ENCODE measurements around the gene S100A4.
A peak's percentile ranks its signal among the peaks of the same experiment; 100 is the strongest.
"Not testable (repeated sequence)": the region's sequence is repeated elsewhere in the genome, so short reads cannot be mapped to it uniquely, and the experiment has no call there.

S100A4 gene

DNA sequence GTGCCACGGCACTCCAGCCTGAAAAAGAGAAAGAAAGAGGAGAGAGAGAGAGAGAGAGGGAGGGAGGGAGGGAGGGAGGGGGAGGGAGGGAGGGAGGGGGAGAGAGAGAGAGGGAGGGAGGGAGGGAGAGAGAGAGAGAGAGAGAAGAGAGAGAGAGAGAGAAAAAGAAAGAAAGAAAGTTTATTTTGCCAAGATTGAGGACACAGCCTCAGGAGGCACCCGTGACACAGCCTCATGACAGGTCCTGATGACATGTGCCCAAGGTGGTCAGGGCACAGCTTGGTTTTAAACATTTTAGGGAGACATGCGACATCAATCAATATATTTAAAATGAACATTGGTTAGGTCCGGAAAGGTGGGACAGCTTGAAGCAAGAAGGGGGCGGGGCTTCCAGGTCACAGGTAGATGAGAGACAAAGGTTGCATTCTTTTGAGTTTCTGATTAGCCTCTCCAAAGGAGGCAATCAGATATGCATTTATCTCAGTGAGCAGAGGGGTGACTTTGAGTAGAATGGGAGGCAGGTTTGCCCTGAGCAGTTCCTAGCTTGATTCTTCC, 25.4 kb downstream of the S100A4 start:
- not testable (repeated sequence) for H3K79me2 ChIP-seq (ENCODE audit: control insufficient read depth, insufficient read depth, low read length, unreplicated experiment); H3K4me3 ChIP-seq (ENCODE audit: low read depth, low read length); H3K36me3 ChIP-seq (ENCODE audit: insufficient read depth, low read length); H3K27me3 ChIP-seq (ENCODE audit: insufficient read depth, low read length); H3K4me1 ChIP-seq (ENCODE audit: control insufficient read depth, insufficient read depth, low read length, unreplicated experiment); H2AFZ ChIP-seq (ENCODE audit: low read length, unreplicated experiment); H3K27ac ChIP-seq (ENCODE audit: low read depth, low read length)

DNA sequence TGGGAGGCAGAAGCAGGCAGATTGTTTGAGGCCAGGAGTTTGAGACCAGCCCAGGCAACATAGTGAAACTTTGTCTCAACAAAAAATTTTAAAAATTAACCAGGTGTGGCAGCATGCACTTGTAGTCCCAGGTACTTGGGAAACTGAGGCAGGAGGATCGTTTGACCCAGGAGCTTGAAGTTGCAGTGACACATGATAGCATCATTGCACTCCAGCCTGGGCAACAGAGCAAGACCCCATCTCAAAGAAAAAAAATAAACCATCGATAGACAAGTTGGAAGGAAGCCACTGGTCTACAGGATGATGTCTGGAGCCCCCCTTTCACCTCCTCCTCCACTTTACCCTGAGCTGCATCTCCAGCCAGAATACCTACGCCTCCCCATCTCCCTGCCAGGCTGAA, 26.4 kb downstream of the S100A4 start:
- no peaks in the 10 kb centered on the region for H3K4me1 ChIP-seq (ENCODE audit: control insufficient read depth, insufficient read depth, low read length, unreplicated experiment)
- no peaks in the 10 kb centered on the region for H3K36me3 ChIP-seq (ENCODE audit: insufficient read depth, low read length)
- H3K27ac ChIP-seq (ENCODE audit: low read depth, low read length) = no peak overlapping the region
- no peaks in the 10 kb centered on the region for H3K79me2 ChIP-seq (ENCODE audit: control insufficient read depth, insufficient read depth, low read length, unreplicated experiment)
- H3K4me3 ChIP-seq (ENCODE audit: low read depth, low read length) = no peak overlapping the region
- H2AFZ ChIP-seq (ENCODE audit: low read length, unreplicated experiment) = no peak overlapping the region
- no peaks in the 10 kb centered on the region for H3K27me3 ChIP-seq (ENCODE audit: insufficient read depth, low read length)

DNA sequence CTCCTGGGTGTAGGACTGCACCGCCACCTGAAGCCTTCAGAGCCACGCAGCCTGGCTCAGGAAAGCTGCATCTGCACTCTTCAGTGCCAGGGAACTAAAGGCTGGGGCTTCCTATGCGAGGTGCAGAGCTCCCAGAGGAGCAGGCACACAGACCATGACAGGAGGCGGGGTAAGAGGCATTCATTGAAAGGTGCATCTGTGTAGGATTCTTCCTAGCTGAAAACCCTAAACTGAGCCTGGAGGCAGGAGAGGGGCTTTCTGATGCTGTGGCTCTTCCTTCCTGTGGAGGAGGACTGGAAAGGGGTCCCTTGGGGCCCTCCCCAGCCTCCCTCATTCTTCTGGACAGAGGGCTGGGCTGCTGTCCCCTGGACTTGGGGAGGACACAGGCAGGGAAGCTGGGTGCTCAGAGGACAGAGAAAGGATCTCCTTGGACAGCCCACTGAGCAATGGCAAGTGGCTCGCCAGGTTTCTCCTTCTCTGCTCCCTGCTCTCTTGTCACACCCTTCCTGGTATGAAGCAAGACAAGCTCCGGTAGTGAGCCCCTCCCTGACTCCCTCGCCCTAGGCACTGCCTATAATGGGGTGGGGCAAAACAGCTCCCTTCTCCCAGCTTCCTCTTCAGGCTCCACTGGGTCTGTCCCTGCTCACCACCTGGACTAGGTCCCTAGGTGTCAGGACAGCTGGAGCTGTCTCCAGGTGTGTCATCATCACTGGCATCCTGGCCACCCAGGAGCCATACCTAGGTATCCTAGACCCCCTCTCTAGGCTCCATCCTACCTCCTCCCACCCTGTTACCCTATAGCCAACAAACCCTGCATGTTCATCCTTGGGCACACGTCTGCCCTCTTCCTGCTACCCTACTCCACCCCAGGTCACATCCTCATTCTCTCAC, 29.9 kb downstream of the S100A4 start:
- H3K27ac ChIP-seq (ENCODE audit: low read depth, low read length) = no peak overlapping the region
- H3K4me1 ChIP-seq (ENCODE audit: control insufficient read depth, insufficient read depth, low read length, unreplicated experiment) = no peaks in the 10 kb centered on the region
- H3K79me2 ChIP-seq (ENCODE audit: control insufficient read depth, insufficient read depth, low read length, unreplicated experiment) = no peaks in the 10 kb centered on the region
- no peak overlapping the region for H2AFZ ChIP-seq (ENCODE audit: low read length, unreplicated experiment)
- H3K27me3 ChIP-seq (ENCODE audit: insufficient read depth, low read length) = no peaks in the 10 kb centered on the region
- H3K4me3 ChIP-seq (ENCODE audit: low read depth, low read length) = no peak overlapping the region
- no peaks in the 10 kb centered on the region for H3K36me3 ChIP-seq (ENCODE audit: insufficient read depth, low read length)

DNA sequence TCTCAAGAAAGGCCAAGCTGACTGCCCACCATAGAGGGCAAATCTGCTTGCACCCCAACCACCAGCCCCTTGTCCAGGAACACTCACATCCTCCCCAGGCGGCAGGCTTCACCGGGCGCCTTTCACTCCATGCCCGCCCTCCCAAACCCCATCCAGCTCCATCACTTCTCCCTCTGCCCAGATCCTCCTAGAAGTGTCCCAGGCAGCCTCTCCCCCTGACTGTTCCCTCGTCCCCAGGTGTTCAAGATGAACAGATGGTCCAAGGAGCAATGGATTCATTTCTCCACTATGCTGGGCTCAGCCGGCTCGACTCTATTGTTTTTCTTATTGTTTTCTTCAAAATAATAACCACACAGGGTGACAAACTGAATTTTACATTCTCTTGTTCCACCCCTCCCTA, 31.9 kb downstream of the S100A4 start:
- Histone ChIP-seq H2AFZ (ENCODE audit: low read length, unreplicated experiment) (no peak overlapping the region), H3K36me3 (ENCODE audit: insufficient read depth, low read length) (no peaks in the 10 kb centered on the region), H3K4me1 (ENCODE audit: control insufficient read depth, insufficient read depth, low read length, unreplicated experiment) (no peaks in the 10 kb centered on the region), H3K27me3 (ENCODE audit: insufficient read depth, low read length) (no peaks in the 10 kb centered on the region), H3K79me2 (ENCODE audit: control insufficient read depth, insufficient read depth, low read length, unreplicated experiment) (no peaks in the 10 kb centered on the region), H3K27ac (ENCODE audit: low read depth, low read length) (no peak overlapping the region), H3K4me3 (ENCODE audit: low read depth, low read length) (no peak overlapping the region)

DNA sequence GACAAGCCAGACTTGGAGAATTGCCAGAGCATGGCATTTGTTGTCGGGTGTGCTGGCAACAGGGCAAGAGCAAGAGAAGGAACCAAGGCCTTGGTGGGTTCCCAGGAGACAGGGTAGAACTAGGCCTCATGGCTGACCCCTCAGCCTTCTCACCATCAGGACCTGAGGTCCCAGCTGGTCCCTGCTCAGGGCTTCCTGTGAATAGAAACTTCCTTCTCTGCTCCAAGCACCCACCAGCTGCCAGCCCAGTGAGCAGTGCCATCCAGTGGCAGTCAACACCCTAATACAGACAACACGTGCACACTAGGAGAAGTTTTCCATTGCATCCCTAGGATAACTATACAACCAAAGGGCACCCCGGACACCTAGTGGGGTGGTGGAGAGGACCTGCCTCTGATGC, 32.6 kb downstream of the S100A4 start:
- peaks cover 3% of the 10 kb centered on the region for H3K4me1 ChIP-seq (ENCODE audit: control insufficient read depth, insufficient read depth, low read length, unreplicated experiment)
- no peak overlapping the region for H2AFZ ChIP-seq (ENCODE audit: low read length, unreplicated experiment)

DNA sequence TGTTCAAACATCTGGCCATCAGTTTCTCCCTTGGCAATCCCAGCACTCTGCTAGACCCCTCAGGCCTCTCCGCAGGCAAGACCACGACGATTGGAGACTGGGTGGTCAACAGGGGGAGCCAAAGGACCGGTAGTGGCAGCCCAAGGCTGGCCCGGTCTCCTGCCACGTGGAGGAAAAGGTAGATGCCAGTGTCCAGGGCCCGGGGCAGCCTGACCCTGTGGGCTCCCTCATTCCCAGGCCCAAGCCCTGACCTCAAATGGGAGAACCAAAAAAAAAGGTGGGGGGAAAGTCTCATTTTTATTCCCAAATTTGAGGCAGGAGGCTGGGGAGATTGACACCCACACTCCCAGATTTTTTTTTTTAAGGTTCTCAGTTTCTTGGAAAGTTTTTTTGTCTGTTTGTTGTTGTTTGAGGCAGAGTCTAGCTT, 34.6 kb downstream of the S100A4 start:
- 0 out of 2 replicates have a peak overlapping the region, but pooled peaks have one; percentile 8 for H3K27ac ChIP-seq (ENCODE audit: low read depth, low read length)
- no peaks in the 10 kb centered on the region for H3K27me3 ChIP-seq (ENCODE audit: insufficient read depth, low read length)
- H3K36me3 ChIP-seq (ENCODE audit: insufficient read depth, low read length) = no peaks in the 10 kb centered on the region
- peaks cover 23% of the 10 kb centered on the region for H3K4me1 ChIP-seq (ENCODE audit: control insufficient read depth, insufficient read depth, low read length, unreplicated experiment)
- peak overlapping the region; percentile 83 for H2AFZ ChIP-seq (ENCODE audit: low read length, unreplicated experiment)
- H3K79me2 ChIP-seq (ENCODE audit: control insufficient read depth, insufficient read depth, low read length, unreplicated experiment) = no peaks in the 10 kb centered on the region
- H3K4me3 ChIP-seq (ENCODE audit: low read depth, low read length) = no peak overlapping the region

More for the DNA sequence above, 32.6 kb downstream of the S100A4 start:
- Histone ChIP-seq H3K79me2 (ENCODE audit: control insufficient read depth, insufficient read depth, low read length, unreplicated experiment) (no peaks in the 10 kb centered on the region), H3K36me3 (ENCODE audit: insufficient read depth, low read length) (no peaks in the 10 kb centered on the region), H3K4me3 (ENCODE audit: low read depth, low read length) (no peak overlapping the region), H3K27ac (ENCODE audit: low read depth, low read length) (no peak overlapping the region), H3K27me3 (ENCODE audit: insufficient read depth, low read length) (no peaks in the 10 kb centered on the region)

DNA sequence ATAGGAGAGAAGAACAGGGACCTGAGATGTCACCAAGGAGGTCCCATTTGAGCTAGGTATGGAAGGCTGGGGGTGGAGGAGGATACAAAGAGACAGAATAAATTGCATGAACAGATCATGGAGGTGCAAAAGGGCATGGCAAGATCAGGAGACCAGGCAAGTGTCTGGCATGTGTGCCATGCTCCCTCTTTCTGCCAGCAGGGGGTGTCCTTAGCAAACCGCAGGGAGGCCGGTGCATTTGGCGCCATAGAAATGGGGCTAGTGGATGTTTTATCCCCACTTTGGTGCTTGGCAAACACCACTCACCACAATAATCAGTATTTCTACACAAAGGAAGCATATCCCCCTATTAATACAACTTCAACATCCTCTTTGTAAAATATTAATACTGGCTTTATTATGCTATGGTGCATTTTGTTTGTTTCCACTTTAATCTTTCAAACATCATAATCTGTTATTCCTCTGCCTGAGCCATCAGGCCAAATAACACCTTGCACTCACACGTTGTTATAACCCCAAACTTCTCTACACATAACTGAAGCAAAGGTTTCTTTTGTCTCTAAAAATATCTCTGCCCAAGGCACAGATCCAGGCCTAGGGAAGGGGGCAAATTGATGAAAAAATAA, 35.8 kb downstream of the S100A4 start:
- no peak overlapping the region for H3K27ac ChIP-seq (ENCODE audit: low read depth, low read length)
- H3K79me2 ChIP-seq (ENCODE audit: control insufficient read depth, insufficient read depth, low read length, unreplicated experiment) = no peaks in the 10 kb centered on the region
- peaks cover 29% of the 10 kb centered on the region for H3K4me1 ChIP-seq (ENCODE audit: control insufficient read depth, insufficient read depth, low read length, unreplicated experiment)
- H3K4me3 ChIP-seq (ENCODE audit: low read depth, low read length) = no peak overlapping the region
- H3K36me3 ChIP-seq (ENCODE audit: insufficient read depth, low read length) = no peaks in the 10 kb centered on the region
- H2AFZ ChIP-seq (ENCODE audit: low read length, unreplicated experiment) = no peak overlapping the region
- H3K27me3 ChIP-seq (ENCODE audit: insufficient read depth, low read length) = no peaks in the 10 kb centered on the region

DNA sequence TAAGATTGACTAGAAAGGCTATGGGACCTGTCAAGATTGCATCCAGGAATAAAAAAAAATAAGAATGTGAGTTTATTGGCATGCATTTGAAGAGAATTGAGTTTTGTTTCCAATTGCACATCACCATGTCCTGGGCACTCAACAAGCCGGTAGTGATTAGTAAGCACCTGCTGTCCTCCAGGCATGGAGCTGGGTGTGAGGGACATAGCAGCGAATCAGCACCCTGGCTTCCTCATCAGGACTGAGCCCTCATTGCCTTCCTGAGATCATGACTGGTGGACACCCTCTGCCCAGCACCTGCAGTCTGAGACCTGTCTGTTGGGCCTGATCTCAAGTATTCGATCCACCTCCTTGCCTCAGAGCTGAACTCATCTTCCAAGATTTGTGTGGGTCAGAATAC, 36.6 kb downstream of the S100A4 start:
- Histone ChIP-seq H3K36me3 (ENCODE audit: insufficient read depth, low read length) (no peaks in the 10 kb centered on the region), H3K79me2 (ENCODE audit: control insufficient read depth, insufficient read depth, low read length, unreplicated experiment) (no peaks in the 10 kb centered on the region), H2AFZ (ENCODE audit: low read length, unreplicated experiment) (no peak overlapping the region), H3K4me1 (ENCODE audit: control insufficient read depth, insufficient read depth, low read length, unreplicated experiment) (peaks cover 29% of the 10 kb centered on the region), H3K27ac (ENCODE audit: low read depth, low read length) (no peak overlapping the region), H3K4me3 (ENCODE audit: low read depth, low read length) (no peak overlapping the region), H3K27me3 (ENCODE audit: insufficient read depth, low read length) (no peaks in the 10 kb centered on the region)

DNA sequence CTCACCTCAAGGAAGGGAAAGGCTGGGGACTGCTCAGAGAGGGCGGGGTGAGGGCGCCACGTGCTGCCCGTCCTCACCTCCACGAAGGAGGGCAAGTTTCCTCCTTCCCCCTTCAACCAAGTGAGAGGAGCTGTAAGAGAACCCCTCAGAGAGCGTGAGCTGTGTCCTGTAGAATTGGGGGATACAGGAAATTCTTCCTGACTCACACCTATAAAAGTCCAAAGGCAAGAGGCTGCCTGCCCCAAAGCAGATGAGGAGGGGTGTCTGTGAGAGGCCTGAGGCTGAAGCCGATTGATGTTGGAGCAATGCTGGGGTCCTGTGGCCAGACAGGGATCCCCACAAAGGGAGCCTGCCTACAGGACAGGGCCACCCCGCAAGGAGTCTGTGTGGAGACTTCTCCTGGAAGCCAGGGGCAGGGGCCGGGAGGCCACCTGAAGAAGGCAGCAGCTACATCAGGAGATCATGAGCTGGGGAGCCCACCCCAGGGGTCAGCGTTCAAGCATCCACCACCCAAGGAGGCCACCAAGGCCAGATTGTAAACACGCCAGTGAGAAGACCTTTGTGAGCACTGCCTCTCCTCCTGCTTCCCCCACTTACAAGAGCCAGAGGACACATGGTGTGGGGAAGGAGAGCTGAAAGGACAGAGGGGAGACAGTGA, 37.6 kb downstream of the S100A4 start:
- Histone ChIP-seq H3K36me3 (ENCODE audit: insufficient read depth, low read length) (no peaks in the 10 kb centered on the region), H3K27me3 (ENCODE audit: insufficient read depth, low read length) (no peaks in the 10 kb centered on the region), H3K4me3 (ENCODE audit: low read depth, low read length) (no peak overlapping the region), H3K4me1 (ENCODE audit: control insufficient read depth, insufficient read depth, low read length, unreplicated experiment) (peaks cover 29% of the 10 kb centered on the region), H3K79me2 (ENCODE audit: control insufficient read depth, insufficient read depth, low read length, unreplicated experiment) (no peaks in the 10 kb centered on the region), H3K27ac (ENCODE audit: low read depth, low read length) (peak overlapping the region; percentile 75), H2AFZ (ENCODE audit: low read length, unreplicated experiment) (no peak overlapping the region)

DNA sequence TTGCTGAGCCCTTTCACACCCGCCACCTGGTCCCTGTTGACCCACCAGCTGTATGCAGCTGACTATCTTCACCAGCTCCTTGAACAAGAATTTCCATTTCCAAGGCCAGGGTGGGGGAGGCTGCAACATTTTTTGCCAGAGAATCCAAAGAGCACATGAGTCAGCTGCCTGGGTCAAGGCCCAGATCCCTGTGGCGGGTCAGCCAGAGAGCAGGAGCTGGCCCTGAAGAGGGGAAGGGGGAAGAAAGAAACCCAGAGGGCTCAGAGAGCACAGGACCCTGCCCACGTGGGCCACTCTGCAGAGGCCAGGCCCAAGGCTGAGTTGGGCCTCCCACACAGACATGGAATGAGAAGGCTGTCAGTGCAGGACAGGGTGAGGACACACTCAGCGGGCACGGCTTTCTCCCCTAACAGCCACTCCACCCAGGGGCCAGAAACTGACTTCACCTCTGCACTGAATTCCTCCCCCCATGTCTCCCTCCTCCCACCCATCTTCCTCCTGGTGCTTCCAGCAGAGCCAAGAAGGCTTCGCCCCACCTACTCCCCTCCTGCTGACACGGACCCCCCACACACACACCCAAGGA, 38.7 kb downstream of the S100A4 start:
- no peaks in the 10 kb centered on the region for H3K27me3 ChIP-seq (ENCODE audit: insufficient read depth, low read length)
- no peaks in the 10 kb centered on the region for H3K36me3 ChIP-seq (ENCODE audit: insufficient read depth, low read length)
- peaks cover 29% of the 10 kb centered on the region for H3K4me1 ChIP-seq (ENCODE audit: control insufficient read depth, insufficient read depth, low read length, unreplicated experiment)
- peak overlapping the region; percentile 75 for H3K27ac ChIP-seq (ENCODE audit: low read depth, low read length)
- peak overlapping the region; percentile 83 for H2AFZ ChIP-seq (ENCODE audit: low read length, unreplicated experiment)
- H3K4me3 ChIP-seq (ENCODE audit: low read depth, low read length) = peak overlapping the region; percentile 56; the same call in 1 of the 2 replicates
- no peaks in the 10 kb centered on the region for H3K79me2 ChIP-seq (ENCODE audit: control insufficient read depth, insufficient read depth, low read length, unreplicated experiment)
